ENCODE measurements around the gene TMEM132D.
A peak's percentile ranks its signal among the peaks of the same experiment; 100 is the strongest.

Gene TMEM132D

DNA sequence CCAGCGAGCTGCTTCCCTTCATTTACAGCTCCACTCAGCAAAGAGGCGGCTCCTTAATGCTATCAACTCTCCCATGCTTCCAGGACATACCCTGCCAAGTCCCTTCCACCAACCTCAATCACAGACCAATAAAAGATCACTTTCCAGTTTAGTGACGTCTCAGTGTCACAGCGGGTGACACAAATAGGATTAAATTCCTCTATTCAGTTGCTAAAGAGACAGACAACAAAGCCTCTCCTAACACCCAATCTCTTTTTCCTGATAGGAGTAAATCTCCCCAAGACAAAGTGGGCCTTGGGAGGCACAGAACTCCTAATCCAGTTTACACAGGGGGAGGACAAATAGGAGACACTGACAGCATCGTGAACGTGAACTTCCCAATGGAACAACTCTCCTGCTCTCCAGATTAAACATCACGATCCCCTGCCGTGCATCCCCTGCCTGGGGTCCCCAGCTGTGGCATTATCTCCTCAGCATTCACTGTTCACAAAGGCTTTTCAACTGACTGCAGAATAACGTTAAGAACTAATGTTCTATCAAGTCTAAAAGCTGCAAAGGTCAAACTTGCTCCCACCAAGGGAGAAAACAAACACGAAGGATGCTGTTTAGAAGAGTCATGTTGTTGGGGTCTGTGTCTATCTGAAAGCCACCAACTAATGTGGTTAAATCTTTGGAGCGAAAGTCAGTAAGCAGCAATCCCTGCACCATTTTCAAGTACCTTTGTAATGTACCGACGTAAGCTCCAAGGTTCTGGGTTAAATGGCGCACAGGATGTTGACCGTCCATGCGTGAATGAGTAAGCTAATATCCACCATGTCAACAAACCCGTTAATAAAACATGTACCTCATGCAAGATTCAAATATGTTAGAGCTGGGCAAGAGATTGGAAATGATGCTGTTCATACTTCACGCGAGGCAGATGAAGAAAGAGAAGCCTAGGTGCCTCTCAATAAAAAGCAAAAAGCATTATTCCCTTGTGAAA, 31.5 kb downstream of the TMEM132D start:
- peak; percentile 80 for DNase-seq

- DNase-seq: no peak
Observed at GRCh38 chr12:129870796-129871195, 33.0 kb downstream of the TMEM132D start.

DNA sequence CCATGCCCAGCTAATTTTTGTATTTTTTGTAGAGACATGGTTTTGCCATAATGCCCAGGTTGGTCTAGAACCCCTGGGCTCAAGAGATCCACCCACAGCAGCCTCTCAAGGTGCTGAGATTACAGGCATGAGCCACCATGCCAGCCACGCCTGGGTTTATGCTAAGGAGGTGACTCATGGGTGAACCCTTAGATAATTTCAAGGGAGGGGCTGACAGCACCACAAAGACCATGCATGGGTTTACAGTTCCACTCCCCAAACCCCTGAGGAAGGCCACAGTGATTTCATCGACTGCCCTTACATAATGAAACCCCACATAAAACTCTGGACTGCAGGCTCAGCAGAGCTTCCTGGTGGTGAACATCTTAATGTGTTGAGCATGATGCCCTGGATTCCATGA, 33.7 kb downstream of the TMEM132D start:
- no peak for DNase-seq

- DNase-seq: no peak
Observed at GRCh38 chr12:129868575-129868974, 35.2 kb downstream of the TMEM132D start.

- no peak for DNase-seq
Observed at GRCh38 chr12:129863938-129864337, 39.9 kb downstream of the TMEM132D start.

GRCh38 chr12:129862561-129863175, 41.2 kb downstream of the TMEM132D start:
- no peak for DNase-seq

DNA sequence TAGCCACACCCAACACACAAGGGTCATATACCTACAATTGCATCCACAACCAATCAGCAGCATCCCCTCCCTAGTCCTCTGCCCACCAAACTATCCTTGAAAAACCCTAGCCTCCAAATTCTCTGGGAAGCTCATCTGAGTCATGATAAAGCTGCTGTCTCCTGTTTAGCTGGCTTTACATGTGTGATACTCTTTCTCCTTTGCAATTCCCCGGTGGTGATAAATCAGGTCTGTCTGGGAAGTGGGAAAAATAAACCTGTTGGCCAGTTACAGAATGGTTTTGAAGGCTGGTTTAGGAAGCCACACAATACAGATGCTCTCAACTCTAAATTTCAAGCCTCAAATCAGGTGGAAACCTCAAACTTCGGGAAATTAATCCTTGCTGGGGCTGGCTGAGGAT, 41.9 kb downstream of the TMEM132D start:
- no peak for DNase-seq

DNA sequence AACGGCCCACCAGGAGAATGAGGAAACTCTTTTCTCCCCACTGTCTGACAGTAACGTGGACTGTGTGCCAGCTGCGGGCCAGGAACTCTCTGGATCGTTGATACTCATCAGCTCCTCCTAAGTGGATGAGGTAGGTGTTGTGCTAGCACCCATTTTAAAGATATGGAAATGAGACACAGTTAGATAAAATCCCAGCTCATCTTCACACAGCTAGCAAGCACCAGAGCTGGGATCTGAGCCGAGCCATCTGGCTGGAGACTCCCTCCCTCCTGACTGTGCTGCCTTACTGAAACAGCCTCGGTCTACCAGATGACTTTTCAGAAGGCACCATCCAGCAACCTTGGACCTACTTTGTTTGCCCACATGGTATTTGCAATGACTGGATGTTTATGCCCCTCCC, 49.2 kb downstream of the TMEM132D start:
- DNase-seq: no peak

GRCh38 chr12:129851296-129851695, 52.5 kb downstream of the TMEM132D start:
- no peak for DNase-seq

DNA sequence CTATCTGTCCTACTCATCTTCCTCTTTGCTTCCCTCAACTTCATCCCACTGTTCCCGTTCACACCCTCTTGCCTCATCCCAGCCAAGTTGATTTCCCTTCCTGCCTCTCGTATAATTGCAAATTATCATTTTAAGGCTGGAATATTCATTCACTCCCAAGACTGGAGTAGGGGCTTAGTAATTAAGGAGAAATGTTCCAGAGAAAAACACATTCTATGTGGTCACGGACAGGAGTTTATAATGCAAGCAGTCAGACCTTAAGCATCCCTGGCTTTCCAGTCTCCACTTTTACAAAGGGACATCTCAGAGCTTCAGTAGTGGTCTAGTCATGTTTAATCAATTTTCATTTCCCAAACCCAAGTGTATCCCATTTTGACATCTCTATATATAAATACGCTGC, 54.9 kb downstream of the TMEM132D start:
- DNase-seq: no peak

DNA sequence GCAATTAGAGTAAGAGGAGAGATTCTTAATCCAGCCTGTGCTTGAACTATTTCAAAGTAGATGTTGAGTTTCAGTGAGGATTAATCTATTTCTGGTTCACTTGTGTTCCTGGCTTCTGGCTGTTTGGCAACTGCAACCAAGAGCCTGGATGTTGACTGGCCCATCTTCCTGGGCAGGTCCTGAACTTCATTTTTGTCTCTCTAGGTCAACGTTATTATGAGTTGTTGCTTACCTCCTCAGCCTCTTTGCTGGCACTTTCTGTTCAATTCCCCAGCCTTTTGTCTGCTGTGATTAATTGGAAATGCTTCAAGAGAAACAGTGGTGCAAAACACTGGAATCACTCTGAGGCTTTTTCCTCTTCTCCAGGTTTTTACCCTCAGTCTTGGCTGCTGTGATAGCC, 56.8 kb downstream of the TMEM132D start:
- DNase-seq: no peak

GRCh38 chr12:129844662-129845220, 59.1 kb downstream of the TMEM132D start:
- DNase-seq: no peak

DNA sequence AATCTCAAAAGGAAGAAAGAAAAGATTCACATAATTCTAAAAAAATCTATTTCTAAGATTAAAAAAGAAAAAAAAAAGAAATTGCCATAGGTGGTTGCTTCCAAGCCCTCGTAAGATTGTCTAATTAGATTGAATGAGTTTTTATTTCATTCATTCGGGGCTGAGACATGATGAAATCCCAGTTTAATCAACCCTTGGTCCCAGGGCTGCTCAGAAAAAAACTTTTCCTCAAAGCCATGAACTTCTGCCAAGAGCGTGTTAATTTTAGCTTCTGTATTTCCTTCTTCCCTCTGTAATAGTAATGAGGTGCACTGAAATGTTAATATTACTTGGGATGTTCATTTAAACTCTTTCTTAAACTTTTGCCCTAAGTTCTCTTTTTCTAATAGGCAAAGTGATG, 62.6 kb downstream of the TMEM132D start:
- no peak for DNase-seq

GRCh38 chr12:129840145-129840884, 63.5 kb downstream of the TMEM132D start:
- DNase-seq: no peak

DNA sequence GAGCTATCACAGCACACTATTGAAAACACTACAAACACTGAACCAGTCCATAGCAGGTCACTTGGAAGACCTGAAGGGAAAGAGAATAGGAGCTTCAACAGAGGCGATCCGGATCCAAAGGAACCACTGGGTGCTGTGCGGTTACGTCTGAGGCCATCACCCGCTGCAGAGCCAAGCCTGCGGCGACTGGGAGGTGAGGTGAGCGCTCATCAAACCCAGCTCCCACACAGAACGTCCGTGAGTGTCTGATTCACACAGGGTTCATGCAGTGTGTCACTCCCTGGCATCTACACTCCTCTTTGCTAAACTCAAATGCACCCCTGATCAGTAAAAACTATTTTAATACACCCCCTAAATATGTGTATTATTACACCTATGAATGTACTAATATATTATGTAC, 64.1 kb downstream of the TMEM132D start:
- no peak for DNase-seq

DNA sequence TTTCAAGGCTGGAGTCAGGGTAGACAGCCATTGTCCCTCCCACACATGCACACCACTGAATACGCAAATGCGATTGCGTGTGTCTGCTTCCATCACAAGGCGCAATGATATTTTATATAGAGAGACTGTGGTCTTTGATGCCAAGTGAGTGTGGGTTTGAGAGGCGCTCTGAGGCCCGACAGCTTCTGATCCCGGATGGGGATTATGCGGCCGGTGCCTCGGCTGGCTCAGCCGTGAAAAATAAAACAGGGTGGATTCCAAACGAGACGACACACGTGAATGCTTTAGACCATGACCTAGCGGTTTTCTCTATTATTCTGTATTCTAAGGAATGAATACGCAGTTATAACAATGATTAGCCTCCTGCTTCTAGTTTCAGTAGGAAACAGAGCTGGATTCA, 72.5 kb downstream of the TMEM132D start:
- no peak for DNase-seq

GRCh38 chr12:129830796-129831195, 73.0 kb downstream of the TMEM132D start:
- no peak for DNase-seq

- no peak for DNase-seq
Observed at GRCh38 chr12:129827866-129828384, 75.9 kb downstream of the TMEM132D start.

DNA sequence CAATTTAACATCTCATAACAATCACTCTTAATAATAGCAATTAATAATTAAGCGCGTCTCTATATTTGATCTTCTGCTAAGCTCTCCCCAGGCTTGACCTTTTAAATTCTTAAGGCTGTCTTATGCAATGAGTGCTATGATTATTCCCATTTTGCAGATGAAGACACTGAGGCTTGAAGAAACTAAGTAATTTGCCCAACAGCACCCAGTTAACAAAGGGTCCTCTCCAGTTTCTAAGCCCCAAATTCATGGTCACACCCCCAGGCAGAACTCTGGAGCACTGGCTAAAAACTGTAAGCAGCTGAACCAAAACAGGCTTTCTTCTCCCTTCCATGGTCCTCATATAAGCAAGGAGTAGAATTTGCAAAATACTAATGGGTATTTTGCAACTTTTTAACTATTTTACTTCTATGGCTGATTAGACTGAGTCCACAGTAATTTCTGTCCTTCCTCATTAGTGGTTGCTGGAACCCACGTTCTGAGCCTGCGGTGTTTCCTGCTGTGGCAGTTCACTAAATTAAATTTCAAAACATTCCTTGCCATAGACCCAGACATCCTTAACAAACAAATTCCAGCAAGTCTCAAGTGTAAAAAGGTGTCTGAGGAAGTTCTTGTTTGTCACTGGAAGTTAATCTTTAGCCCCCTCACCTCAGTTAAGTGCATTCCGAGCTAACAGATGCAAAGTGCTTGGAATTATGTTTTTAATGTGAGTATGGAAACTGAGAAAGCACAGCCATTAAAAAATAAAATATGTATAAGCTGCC, 76.5 kb downstream of the TMEM132D start:
- no peak for DNase-seq

GRCh38 chr12:129826273-129826672, 77.6 kb downstream of the TMEM132D start:
- DNase-seq: no peak

DNA sequence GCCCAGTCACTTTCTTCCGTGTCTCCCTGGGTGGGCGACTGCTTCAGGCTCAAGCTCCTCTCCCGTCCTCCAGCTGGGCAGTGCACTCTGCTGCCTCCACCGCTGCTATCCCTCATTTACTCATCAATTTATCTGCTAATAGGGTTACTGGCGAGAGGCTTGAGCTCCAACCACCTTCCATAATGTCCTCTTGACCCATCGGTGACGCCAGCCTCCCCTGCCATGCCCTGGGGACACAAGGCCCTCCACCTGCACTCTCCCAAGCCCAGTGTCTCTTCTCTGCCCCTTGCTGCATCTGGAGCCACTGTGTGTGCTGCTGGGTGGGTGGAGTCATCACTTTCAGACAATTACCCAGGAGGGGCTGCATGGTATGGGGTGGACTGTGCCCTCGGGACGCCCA, 78.5 kb downstream of the TMEM132D start:
- no peak for DNase-seq

GRCh38 chr12:129821964-129822363, 81.9 kb downstream of the TMEM132D start:
- no peak for DNase-seq

All from NCI-H82 (cell line).